SK-N-SH (cell line): Measurements from ENCODE around the gene GAST. TPM values are rescaled to one million over a fixed set of nuclear protein-coding genes. Genes with fewer than 3 reads are reported as not detected.

Experiments used
- CTCF ChIA-PET: fragments of 300-600, 350-600 bp; formaldehyde crosslinking; extraction: SDS; loops from one replicate; lab custom pipeline; 2021; lab: Yijun Ruan, JAX
- POLR2A ChIA-PET: fragments of 350-600 bp; sonication (Branson Sonifier 250); formaldehyde crosslinking; extraction: SDS; loops from one replicate; lab custom pipeline; 2020; ENCODE audit warnings: antibody characterized with exemption, inconsistent platforms; lab: Yijun Ruan, JAX
- DNase-seq: peaks from one replicate; pipeline ENCODE4 v3.0.0; 2012
- H2AFZ ChIP-seq: fragments of 200-600 bp; sonication (generic); 2 replicates; pipeline ENCODE4 v1.8.1; 2016; ENCODE audit warnings: antibody characterized with exemption, mild to moderate bottlenecking, low read depth
- H3F3A ChIP-seq: fragments of 200-600 bp; sonication (generic); replicated peaks from 2 replicates; pipeline ENCODE3; 2016; ENCODE audit warnings: antibody characterized with exemption, mild to moderate bottlenecking; ENCODE audit not compliant: insufficient read depth
- H3K27ac ChIP-seq, 2 experiments: fragments of 200-500 bp in 1 of 2; fragments of 200-600 bp in 1 of 2; sonication (Bioruptor generic) in 1 of 2; sonication (generic), shearing (Covaris generic) in 1 of 2; 2 replicates each; pipeline versions ENCODE4 v1.5.1 to v1.6.1; 2014 to 2016; ENCODE audit warnings: low read depth in 2 of 2, inconsistent platforms in 1 of 2, low read length in 1 of 2, mild to moderate bottlenecking in 1 of 2, mixed read lengths in 1 of 2
- H3K27me3 ChIP-seq: fragments of 200-600 bp; sonication (generic), shearing (Covaris generic); 2 replicates; pipeline ENCODE4 v1.6.1; 2016; ENCODE audit warnings: mixed run types; ENCODE audit not compliant: insufficient read depth
- H3K36me3 ChIP-seq, 2 experiments: fragments of 200-500 bp in 1 of 2; fragments of 200-600 bp in 1 of 2; sonication (Bioruptor generic) in 1 of 2; sonication (generic) in 1 of 2; replicated peaks in 1 of 2; 2 replicates each; pipeline versions ENCODE3 to v1.5.1; 2014 to 2016; ENCODE audit warnings: low read length in 1 of 2, mild to moderate bottlenecking in 1 of 2; ENCODE audit not compliant: insufficient read depth in 2 of 2, control insufficient read depth in 1 of 2
- H3K4me1 ChIP-seq, 2 experiments: fragments of 200-500 bp in 1 of 2; fragments of 200-600 bp in 1 of 2; sonication (Bioruptor generic) in 1 of 2; sonication (generic), shearing (Covaris generic) in 1 of 2; 2 replicates each; pipeline versions ENCODE4 v1.5.1 to v1.6.1; 2014 to 2016; ENCODE audit warnings: low read depth in 1 of 2, low read length in 1 of 2, mixed run types in 1 of 2; ENCODE audit not compliant: insufficient read depth in 2 of 2, control insufficient read depth in 1 of 2
- H3K4me2 ChIP-seq: fragments of 200-600 bp; sonication (generic), shearing (Covaris generic); 2 replicates; pipeline ENCODE4 v1.6.1; 2017; ENCODE audit warnings: mixed run types
- H3K4me3 ChIP-seq, 2 experiments: fragments of 200-500 bp in 1 of 2; fragments of 200-600 bp in 1 of 2; sonication (Bioruptor generic) in 1 of 2; sonication (generic), shearing (Covaris generic) in 1 of 2; 2 replicates each; pipeline versions ENCODE4 v1.5.1 to v1.8.1; 2014 to 2016; ENCODE audit warnings: low read depth in 2 of 2, inconsistent platforms in 1 of 2, low read length in 1 of 2, mild to moderate bottlenecking in 1 of 2, mixed read lengths in 1 of 2, moderate library complexity in 1 of 2
- H3K79me2 ChIP-seq: fragments of 200-600 bp; sonication (generic); 2 replicates; pipeline ENCODE4 v1.8.1; 2017; ENCODE audit warnings: mild to moderate bottlenecking; ENCODE audit not compliant: insufficient read depth
- H3K9ac ChIP-seq: fragments of 200-600 bp; sonication (generic); 2 replicates; pipeline ENCODE4 v1.6.1; 2017; ENCODE audit warnings: mixed run types
- H3K9me2 ChIP-seq: fragments of 200-600 bp; sonication (generic); 2 replicates; pipeline ENCODE4 v1.6.1; 2017; ENCODE audit warnings: mixed run types
- H3K9me3 ChIP-seq: fragments of 200-600 bp; sonication (generic); 2 replicates; pipeline ENCODE4 v1.6.1; 2017; ENCODE audit warnings: mixed run types, mild to moderate bottlenecking, moderate library complexity
- H4K20me1 ChIP-seq: fragments of 200-600 bp; sonication (generic); 2 replicates; pipeline ENCODE4 v1.6.1; 2017; ENCODE audit warnings: mild to moderate bottlenecking, mixed run types; ENCODE audit not compliant: insufficient read depth
- CTCF ChIP-seq: fragments of 200-600 bp; sonication (generic); IDR thresholded peaks from 2 replicates; pipeline ENCODE4 v1.6.1; 2017; ENCODE audit warnings: antibody characterized with exemption, mild to moderate bottlenecking, moderate library complexity
- EP300 ChIP-seq, 2 experiments: IDR thresholded peaks; 2 replicates each; pipeline versions ENCODE4 v1.4.0 to v1.6.1; 2012; ENCODE audit warnings: borderline replicate concordance in 1 of 2, low read depth in 1 of 2, low read length in 1 of 2
- FOSL2 ChIP-seq: IDR thresholded peaks from 2 replicates; pipeline ENCODE4 v1.4.0; 2012; ENCODE audit warnings: low read depth, mild to moderate bottlenecking, moderate library complexity, borderline replicate concordance
- FOXJ3 ChIP-seq: sonication (generic); formaldehyde crosslinking; IDR thresholded peaks from 2 replicates; pipeline ENCODE4 v1.5.1; 2020; ENCODE audit warnings: mild to moderate bottlenecking, missing genetic modification reagents
- FOXM1 ChIP-seq: IDR thresholded peaks from 2 replicates; pipeline ENCODE4 v1.4.0; 2012; ENCODE audit warnings: low read depth, mild to moderate bottlenecking
- JUND ChIP-seq: IDR thresholded peaks from 2 replicates; pipeline ENCODE4 v1.4.0; 2012
- MEF2A ChIP-seq: IDR thresholded peaks from 2 replicates; pipeline ENCODE4 v1.4.0; 2012; ENCODE audit warnings: low read depth, borderline replicate concordance
- MXI1 ChIP-seq: IDR thresholded peaks from 2 replicates; pipeline ENCODE4 v1.6.1; 2012; ENCODE audit warnings: mild to moderate bottlenecking, low read depth, low read length, improper control_type of control experiment
- RCOR1 ChIP-seq: fragments of 150-350 bp; IDR thresholded peaks from 2 replicates; pipeline ENCODE4 v1.6.1; 2017; ENCODE audit warnings: antibody characterized with exemption, low read length
- RFX5 ChIP-seq: IDR thresholded peaks from 2 replicates; pipeline ENCODE4 v1.6.1; 2012; ENCODE audit warnings: mild to moderate bottlenecking, improper control_type of control experiment, low read length
- RXRA ChIP-seq: IDR thresholded peaks from 2 replicates; pipeline ENCODE4 v1.4.0; 2012; ENCODE audit warnings: low read depth, mild to moderate bottlenecking, borderline replicate concordance
- SIN3A ChIP-seq: IDR thresholded peaks from 2 replicates; pipeline ENCODE4 v1.6.1; 2012; ENCODE audit warnings: low read depth, mild to moderate bottlenecking, low read length, moderate library complexity, borderline replicate concordance
- SMC3 ChIP-seq: IDR thresholded peaks from 2 replicates; pipeline ENCODE4 v1.6.1; 2012; ENCODE audit warnings: low read depth, low read length, improper control_type of control experiment
- TCF12 ChIP-seq: IDR thresholded peaks from 2 replicates; pipeline ENCODE4 v1.4.0; 2012
- USF2 ChIP-seq: fragments of 150-350 bp; IDR thresholded peaks from 2 replicates; pipeline ENCODE4 v1.6.1; 2017; ENCODE audit warnings: antibody characterized with exemption, low read length, low read depth, borderline replicate concordance
- WGBS: methylation state at CpG from one replicate; pipeline ENCODE4 v1.1.6; 2017; ENCODE audit warnings: low lambda C conversion rate; 5-methylcytosine and 5-hydroxymethylcytosine counted together
- polyA plus RNA-seq, 3 experiments: library from polyadenylated mRNA; depleted of rRNA; stranded (reverse); fragments of >200 nt; gene quantifications; 2 replicates each; pipeline ENCODE4 v1.2.3, GENCODE V29; 2012
- TF ChIP-seq, protein P1 (sequence below): IDR thresholded peaks from 2 replicates; pipeline ENCODE4 v1.4.0; 2012; ENCODE audit warnings: low read depth, borderline replicate concordance
- TF ChIP-seq, protein P2 (sequence below): IDR thresholded peaks from 2 replicates; pipeline ENCODE4 v1.4.0; 2012; ENCODE audit warnings: low read depth
- TF ChIP-seq, protein P3 (sequence below): IDR thresholded peaks from 2 replicates; pipeline ENCODE4 v1.4.0; 2012; ENCODE audit warnings: low read depth, borderline replicate concordance

GAST gene
- polyA plus RNA-seq, 1 of the 3 experiments (the other 2 are of a cell fraction) = not detected

- Histone ChIP-seq H3K4me2 (no peak overlapping the region), H4K20me1 (no peaks in the 10 kb centered on the region), H3F3A (no peaks in the 10 kb centered on the region), H2AFZ (no peak overlapping the region), H3K4me1 (no peaks in the 10 kb centered on the region; a peak in 1 of 4 replicates), H3K9me3 (no peaks in the 10 kb centered on the region), H3K27ac (no peak overlapping the region), H3K79me2 (no peaks in the 10 kb centered on the region), H3K27me3 (no peaks in the 10 kb centered on the region), H3K4me3 (no peak overlapping the region), H3K9ac (no peak overlapping the region), H3K36me3 (no peaks in the 10 kb centered on the region), H3K9me2 (no peaks in the 10 kb centered on the region)
- CTCF ChIA-PET = interaction anchor here (1.7 to 5.3 kb wide), 4 partner anchors 14 to 60 kb away, joined by 5 to 24 read pairs (median 22); partner anchors contain the start of genes JUP and P3H4
- POLR2A ChIA-PET = interaction anchor here (1.5 kb wide), 1 partner anchor 35 kb away, joined by 4 read pairs; the partner anchor contains the start of gene JUP
- TF ChIP-seq RXRA (no peak), MEF2A (no peak), USF2 (no peak), CTCF (no peak), RFX5 (no peak), FOXJ3 (CRISPR knock-in tag) (no peak), FOXM1 (no peak)
- TF ChIP-seq, protein P1, sequence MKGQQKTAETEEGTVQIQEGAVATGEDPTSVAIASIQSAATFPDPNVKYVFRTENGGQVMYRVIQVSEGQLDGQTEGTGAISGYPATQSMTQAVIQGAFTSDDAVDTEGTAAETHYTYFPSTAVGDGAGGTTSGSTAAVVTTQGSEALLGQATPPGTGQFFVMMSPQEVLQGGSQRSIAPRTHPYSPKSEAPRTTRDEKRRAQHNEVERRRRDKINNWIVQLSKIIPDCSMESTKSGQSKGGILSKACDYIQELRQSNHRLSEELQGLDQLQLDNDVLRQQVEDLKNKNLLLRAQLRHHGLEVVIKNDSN = no peak
- 48% methylated on average over 3 of the region's 3 CpGs for WGBS
- DNase-seq = no peak
These were observed 39.2 kb downstream of the GAST start for GRCh38 chr17:41751288-41751687.

DNA sequence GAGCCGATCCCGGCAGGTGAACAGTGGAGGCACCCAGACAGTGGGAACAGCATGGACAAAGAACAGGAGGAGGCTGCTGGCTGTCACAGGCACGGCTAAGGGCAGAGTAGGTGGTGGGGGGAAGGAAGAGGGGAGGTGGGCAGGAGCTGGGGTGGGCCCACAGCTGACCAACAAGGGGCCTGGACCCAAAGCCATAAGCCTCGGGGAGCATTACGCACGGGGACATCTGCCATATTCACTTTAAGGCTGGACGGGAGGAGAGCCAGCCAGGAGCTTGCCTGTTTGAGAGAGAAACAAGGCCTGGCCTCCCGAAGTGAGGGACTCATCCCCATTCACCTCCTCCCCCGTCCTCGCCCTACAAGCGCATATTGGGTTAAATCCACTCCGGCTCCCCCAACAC is 41.9 kb downstream of the GAST start:
- no peak for DNase-seq
- H3K27me3 ChIP-seq = no peaks in the 10 kb centered on the region
- H3K4me3 ChIP-seq = no peak overlapping the region
- H3K9ac ChIP-seq = no peak overlapping the region
- POLR2A ChIA-PET = interaction anchor here (0.6 kb wide), 1 partner anchor 66 kb away, joined by 4 read pairs; the partner anchor contains the start of gene EIF1
- no peak overlapping the region for H3K4me2 ChIP-seq
- H3K9me2 ChIP-seq = no peaks in the 10 kb centered on the region
- TF ChIP-seq RFX5 (no peak), MEF2A (no peak), RXRA (no peak), RCOR1 (no peak), SMC3 (no peak), FOXJ3 (CRISPR knock-in tag) (no peak), MXI1 (no peak), FOSL2 (no peak), TCF12 (no peak), EP300 (IDR thresholded peaks at IDR 0.05; ENCODE audit: borderline replicate concordance in 1 of 2, low read depth in 1 of 2, low read length in 1 of 2) (no peak), FOXM1 (no peak), SIN3A (no peak), JUND (no peak)
- TF ChIP-seq, protein P2, sequence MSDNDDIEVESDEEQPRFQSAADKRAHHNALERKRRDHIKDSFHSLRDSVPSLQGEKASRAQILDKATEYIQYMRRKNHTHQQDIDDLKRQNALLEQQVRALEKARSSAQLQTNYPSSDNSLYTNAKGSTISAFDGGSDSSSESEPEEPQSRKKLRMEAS = no peak
- TF ChIP-seq, protein P3, sequence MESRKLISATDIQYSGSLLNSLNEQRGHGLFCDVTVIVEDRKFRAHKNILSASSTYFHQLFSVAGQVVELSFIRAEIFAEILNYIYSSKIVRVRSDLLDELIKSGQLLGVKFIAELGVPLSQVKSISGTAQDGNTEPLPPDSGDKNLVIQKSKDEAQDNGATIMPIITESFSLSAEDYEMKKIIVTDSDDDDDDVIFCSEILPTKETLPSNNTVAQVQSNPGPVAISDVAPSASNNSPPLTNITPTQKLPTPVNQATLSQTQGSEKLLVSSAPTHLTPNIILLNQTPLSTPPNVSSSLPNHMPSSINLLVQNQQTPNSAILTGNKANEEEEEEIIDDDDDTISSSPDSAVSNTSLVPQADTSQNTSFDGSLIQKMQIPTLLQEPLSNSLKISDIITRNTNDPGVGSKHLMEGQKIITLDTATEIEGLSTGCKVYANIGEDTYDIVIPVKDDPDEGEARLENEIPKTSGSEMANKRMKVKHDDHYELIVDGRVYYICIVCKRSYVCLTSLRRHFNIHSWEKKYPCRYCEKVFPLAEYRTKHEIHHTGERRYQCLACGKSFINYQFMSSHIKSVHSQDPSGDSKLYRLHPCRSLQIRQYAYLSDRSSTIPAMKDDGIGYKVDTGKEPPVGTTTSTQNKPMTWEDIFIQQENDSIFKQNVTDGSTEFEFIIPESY = no peak
- TF ChIP-seq, protein P1 = no peak
- H3K79me2 ChIP-seq = no peaks in the 10 kb centered on the region
- H3K36me3 ChIP-seq = no peaks in the 10 kb centered on the region
- CTCF ChIA-PET = interaction anchor here (0.9 to 5.3 kb wide), 5 partner anchors 16 to 64 kb away, joined by 3 to 24 read pairs (median 19); partner anchors contain the start of gene JUP
- no peaks in the 10 kb centered on the region for H3K9me3 ChIP-seq
- H3F3A ChIP-seq = no peaks in the 10 kb centered on the region
- WGBS = 87% methylated on average over 11 of the region's 12 CpGs
- H2AFZ ChIP-seq = no peak overlapping the region
- no peaks in the 10 kb centered on the region for H4K20me1 ChIP-seq
- no peak overlapping the region for H3K27ac ChIP-seq
- no peaks in the 10 kb centered on the region; a peak in 1 of 4 replicates for H3K4me1 ChIP-seq
